ENCODE measurements around the gene WBP1.

WBP1 gene

GRCh38 chr2:74486141-74486540, 27.9 kb downstream of the WBP1 start:
- DNase-seq = no peak

DNA sequence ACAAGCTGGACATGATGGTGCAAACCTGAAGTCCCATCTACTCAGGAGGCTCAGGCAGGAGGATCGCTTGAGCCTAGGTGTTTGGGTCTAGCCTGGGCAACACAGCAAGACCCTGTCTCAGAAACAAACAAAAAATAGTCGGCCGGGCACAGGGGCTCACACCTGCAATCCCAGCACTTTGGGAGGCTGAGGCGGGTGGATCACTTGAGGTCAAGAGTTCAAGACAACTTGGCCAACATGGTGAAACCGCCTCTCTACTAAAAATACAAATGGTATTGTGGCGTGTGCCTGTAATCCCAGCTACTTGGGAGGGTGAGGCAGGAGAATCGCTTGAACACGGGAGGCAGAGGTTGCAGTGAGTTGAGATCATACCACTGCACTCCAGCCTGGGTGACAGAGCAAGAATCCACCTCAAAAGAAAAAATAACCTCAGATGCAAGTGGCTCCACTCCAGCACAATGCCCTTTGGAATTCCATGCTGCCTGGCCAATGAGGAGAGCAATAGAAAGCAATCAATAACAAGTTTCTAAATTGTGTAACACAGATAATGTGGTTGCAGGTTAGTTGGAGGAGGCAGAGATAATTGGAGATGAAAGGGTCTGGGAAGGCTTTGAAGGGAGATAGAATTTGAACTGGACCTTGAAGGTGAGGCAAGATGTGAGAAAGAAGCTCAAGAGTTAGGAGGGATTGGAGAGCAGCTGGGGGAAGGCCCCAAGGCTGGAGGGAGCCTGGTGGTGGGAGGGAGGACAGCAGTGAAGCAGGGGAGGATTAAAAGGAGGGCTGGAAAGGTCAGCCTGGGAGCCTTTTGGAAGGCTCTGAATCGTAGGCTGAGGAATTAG, 30.6 kb downstream of the WBP1 start:
- no peak for DNase-seq

- DNase-seq = no peak
These were observed 31.7 kb downstream of the WBP1 start for GRCh38 chr2:74489906-74490305.

- DNase-seq = no peak
These were observed 33.7 kb downstream of the WBP1 start for GRCh38 chr2:74491648-74492544.

DNA sequence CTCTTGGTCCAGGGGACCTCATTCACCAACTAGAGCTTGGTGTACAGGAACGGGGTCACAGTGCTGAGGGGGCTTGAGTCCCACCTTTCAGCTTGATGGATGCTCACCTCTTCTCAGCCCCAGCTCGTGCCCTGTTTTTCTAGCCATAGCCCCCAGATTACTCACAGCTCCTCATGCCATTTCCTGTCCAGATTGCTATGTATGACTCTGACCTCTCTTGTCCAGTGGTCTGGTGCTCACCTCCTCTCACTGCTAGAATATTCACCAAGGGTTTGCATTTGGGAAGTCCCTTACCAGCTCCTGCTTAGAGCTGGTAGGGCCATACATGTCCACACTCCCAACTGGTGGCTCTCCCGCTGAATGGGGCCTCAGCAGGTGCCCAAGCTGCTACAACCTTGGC, 35.3 kb downstream of the WBP1 start:
- no peak for DNase-seq

- DNase-seq = no peak
These were observed 37.2 kb downstream of the WBP1 start for GRCh38 chr2:74495440-74495839.

GRCh38 chr2:74496997-74497776, 38.9 kb downstream of the WBP1 start:
- DNase-seq = no peak

DNA sequence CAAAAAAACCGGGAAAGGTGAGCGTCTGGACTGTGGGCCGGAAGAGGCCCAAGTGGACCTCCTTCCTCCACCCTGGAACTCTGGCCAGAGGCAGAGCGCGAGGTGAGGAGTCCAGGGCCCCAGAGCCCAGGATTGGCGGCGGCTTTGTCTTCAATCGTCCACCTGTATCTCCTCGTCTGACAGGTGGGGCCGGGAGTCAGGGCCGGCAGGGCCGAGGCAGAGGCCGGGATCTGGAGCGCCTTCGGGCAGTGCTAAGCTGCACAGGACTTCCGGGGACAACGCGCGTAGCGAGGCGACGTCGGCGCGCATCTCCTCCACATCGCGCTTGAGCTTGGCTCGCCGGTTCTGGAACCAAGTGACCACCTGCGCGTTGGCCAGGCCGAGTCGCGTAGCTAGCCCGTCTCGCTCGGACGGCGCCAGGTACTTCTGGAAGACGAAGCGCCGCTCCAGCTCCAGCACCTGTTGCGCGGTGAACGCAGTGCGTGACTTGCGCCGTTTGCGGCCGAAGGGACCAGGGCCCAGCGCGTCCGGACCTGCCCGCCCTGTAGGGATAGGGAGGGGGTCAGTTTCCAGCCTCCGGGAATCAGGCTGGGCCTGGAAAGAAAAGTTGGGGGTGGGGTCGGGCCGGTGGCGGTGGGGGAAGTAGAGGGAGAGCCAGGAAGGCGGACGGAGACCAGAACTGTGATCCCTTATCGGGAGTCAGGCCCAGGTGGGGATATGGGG, 39.7 kb downstream of the WBP1 start:
- DNase-seq = no peak

DNA sequence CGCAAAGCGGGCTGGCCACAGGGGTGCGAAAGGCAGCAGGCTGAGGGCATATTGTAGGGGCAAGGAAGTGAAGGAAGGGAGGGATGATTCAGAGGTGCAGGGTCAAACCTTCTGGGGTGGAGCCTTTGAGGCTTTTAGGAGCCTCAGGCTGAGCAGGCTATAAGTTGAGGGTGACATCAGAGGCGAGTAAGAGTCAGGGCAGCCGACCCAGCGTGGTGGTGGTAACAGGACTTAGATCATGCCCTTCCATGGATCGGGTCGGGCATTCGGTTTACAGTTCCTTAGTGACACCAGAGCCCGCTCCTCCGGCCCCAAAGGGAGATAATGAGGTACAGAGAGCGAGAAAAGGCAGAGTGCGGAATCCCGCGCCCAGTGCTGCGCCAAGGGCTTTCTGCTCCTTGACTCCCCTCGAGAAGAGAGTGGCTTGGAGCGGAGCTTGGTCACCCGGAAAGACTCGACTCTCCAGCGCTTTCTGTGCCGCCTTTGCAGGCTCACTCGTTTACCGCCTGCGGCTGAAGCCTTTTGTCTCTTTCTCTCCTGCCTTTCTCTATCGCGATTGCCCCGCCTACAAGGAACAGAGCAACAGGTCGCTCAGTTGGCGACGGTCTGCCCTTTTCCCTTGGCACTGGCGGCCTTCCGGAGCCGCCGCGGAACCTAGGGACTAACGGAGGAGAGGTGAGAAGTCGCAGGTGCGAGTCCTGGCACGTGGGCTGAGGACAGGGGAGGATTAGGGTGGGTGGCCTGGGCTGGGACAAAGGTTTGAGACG, 40.4 kb downstream of the WBP1 start:
- no peak for DNase-seq

DNA sequence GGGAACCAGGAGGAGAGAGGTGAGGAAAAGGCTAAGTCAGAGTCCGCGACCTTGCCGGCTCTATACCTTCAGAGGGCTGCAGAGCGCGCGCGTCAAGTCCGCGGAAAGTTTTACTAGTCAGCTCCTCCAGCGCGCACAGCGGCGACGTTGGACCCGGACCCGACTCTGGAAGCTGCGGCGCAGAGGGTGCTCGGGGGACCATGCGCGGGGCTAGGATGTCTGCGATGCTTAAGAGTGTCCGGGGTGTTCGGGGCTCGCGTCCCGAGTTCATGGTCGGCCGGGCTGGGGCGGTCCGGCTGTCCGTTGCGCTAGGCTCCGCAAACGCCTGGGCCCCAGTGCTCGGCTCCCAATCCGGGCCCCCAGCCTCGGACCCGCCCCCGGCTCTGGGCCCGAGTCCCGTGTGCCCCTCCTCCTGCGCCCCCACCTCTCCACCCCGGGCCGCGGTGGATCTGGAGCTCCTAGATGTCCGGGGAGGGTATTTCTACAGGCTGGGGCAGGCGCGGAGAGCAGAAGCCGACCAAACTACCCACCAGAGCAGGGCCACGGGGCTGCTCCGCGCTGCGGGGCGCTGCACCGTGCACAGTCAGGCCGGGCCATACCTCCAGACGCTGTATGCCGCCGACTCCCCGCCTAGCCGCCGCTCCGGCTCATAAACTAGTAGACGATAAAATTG, 41.2 kb downstream of the WBP1 start, which contains the start of gene LBX2:
TSS of gene LBX2 (minus strand) at position 337 of the 673 bp plus-strand sequence. CDS start at position 271, 66 bp downstream.
- DNase-seq = no peak

- DNase-seq = no peak
These were observed 41.8 kb downstream of the WBP1 start for GRCh38 chr2:74499940-74500577.

DNA sequence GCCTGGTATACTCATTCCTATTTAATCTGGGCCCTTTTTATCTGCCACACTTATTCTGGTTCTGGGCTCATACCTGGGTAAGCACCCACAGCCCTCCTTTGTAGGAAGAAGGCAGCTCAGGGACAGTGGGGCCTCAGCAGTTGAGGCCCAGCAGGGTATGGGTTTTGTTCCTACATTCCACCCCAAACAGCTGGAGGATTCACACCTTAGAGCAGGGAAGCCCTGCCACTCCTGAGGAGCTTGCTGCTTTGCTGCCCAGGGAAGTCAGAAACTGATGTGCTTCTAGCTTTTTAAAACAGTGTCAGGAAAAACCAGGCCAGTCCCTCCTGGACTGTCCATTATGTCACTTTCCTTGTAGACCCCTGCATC, 42.3 kb downstream of the WBP1 start:
- DNase-seq = no peak

- no peak for DNase-seq
These were observed 43.3 kb downstream of the WBP1 start for GRCh38 chr2:74501335-74502071.

- DNase-seq = no peak
These were observed 44.0 kb downstream of the WBP1 start for GRCh38 chr2:74502147-74502719.

DNA sequence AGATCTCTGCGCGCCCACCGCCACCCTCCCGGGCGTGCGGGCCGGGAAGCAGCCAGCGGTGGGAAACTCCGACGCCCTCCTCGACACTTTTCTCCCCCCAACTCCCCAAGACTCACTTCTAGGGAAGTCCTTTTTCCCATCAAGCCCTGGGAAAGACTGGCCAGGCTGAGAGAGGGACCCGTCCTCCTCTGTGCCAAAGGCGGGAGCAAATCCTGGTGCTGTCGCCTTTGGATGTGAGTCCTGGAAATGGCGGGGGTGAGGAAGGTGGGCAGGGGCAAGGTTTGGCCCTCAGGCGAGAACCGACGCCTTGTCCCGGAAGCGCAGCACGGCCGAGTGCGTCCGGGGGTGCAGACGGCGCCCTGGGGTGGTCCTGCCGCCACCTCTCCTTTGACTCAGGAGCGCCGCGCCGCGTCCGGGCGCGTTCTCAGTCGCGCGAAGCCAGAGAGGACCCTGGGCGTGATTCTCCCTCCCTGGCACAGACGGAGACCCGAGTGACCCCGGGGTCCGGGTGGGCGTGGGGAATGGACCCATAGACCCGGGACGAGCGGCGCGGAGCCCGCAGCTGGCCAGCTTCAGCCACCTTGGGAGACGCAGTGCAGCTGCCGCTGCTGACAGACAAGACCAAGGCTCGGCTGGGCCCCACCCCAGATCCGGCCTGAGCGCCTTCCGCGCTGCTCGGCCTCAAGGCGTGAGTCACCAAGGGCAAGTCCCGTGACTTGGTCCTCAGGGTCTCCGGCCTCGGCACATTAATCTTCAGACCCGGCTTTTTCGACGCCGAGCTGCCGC, 44.7 kb downstream of the WBP1 start:
- no peak for DNase-seq

- no peak for DNase-seq
These were observed 45.6 kb downstream of the WBP1 start for GRCh38 chr2:74503506-74504475.

- no peak for DNase-seq
These were observed 46.4 kb downstream of the WBP1 start for GRCh38 chr2:74504591-74504990.

All from NCI-H1930 (cell line).